K562 (cell line): ENCODE data around the gene SMIM7. TPM values are rescaled to one million over a fixed set of nuclear protein-coding genes. Genes with fewer than 3 reads are reported as not detected.

Experiments
- EP400 ChIP-seq: fragments of 450-650 bp; IDR thresholded peaks from 2 replicates; pipeline ENCODE4 v1.6.1; 2017; ENCODE audit warnings: antibody characterized with exemption, mild to moderate bottlenecking, moderate library complexity
- FOXJ2 ChIP-seq: fragments of 200-800 bp; sonication (Bioruptor generic); IDR thresholded peaks from 2 replicates; pipeline ENCODE4 v1.6.1; 2016; ENCODE audit warnings: missing genetic modification characterization, missing compliant biosample characterization
- TCF7L2 ChIP-seq: fragments of 150-350 bp; IDR thresholded peaks from 2 replicates; pipeline ENCODE4 v1.6.1; 2016; ENCODE audit warnings: low read depth, mild to moderate bottlenecking, low read length, moderate library complexity
- ZBTB40 ChIP-seq, 2 experiments: fragments of 450-650 bp in 1 of 2; sonication (generic) in 1 of 2; formaldehyde crosslinking in 1 of 2; IDR thresholded peaks; 2 replicates each; pipeline versions ENCODE4 v1.7.1 to v1.9.0; 2016 to 2022; ENCODE audit warnings: inconsistent platforms in 1 of 2, mild to moderate bottlenecking in 1 of 2, missing genetic modification reagents in 1 of 2
- polyA plus RNA-seq, 8 experiments: library from polyadenylated mRNA; depleted of rRNA in 4 of 8; stranded (reverse) in 5 of 8; unstranded in 3 of 8; fragments of >200 nt; fragmentation: Nextera tagmentation in 2 of 8; fragmentation: Illumina TruSeq in 1 of 8; extraction: Ambion mirVana in 2 of 8; extraction: Trizol in 1 of 8; gene quantifications; 2 replicates each; pipeline versions ENCODE4 v1.2.1 to v1.2.3, GENCODE V29; 2011 to 2014; ENCODE audit warnings: inconsistent platforms in 1 of 8, missing spikeins in 1 of 8
- total RNA-seq, 7 experiments: library from RNA; depleted of rRNA in 6 of 7; stranded (reverse); fragments of >200 nt in 6 of 7; fragmentation: Illumina TruSeq in 2 of 7; extraction: Trizol in 2 of 7; gene quantifications; 2 replicates each; pipeline versions ENCODE4 v1.2.1 to v1.2.3, GENCODE V29; 2011 to 2021; ENCODE audit warnings: low replicate concordance in 1 of 7

SMIM7 gene
- total and polyA plus RNA-seq, 9 of the 15 experiments (the other 6 are each of a cell fraction or from before 2014, with no cell fraction given) = 55.3 to 265 (median 107) TPM

- TF ChIP-seq ZBTB40 (IDR thresholded peaks at IDR 0.05) = no peak
- no peak for TF ChIP-seq ZBTB40 (CRISPR knock-in tag; IDR thresholded peaks at IDR 0.05)
- TF ChIP-seq FOXJ2 (tag) = no peak
- no peak for TF ChIP-seq TCF7L2
- TF ChIP-seq EP400 = no peak
- TF ChIP-seq, all 486 proteins: peak for 0
Measured at GRCh38 chr19:16611121-16611520, 48.8 kb downstream of the SMIM7 start (continued).
